Peyer's patch (tissue), 4 donors: ENCODE results near the gene ZNF534. TPM values are rescaled to one million over a fixed set of nuclear protein-coding genes. Genes with fewer than 3 reads are reported as not detected.

Experiments used
- DNase-seq, 3 donors: peaks; one replicate each; pipeline ENCODE4 v3.0.0-alpha.2; 2017 to 2019
- H3K27ac ChIP-seq, 4 donors: fragments of 200-600 bp; sonication (generic); one replicate each; pipeline ENCODE4 v1.5.1; 2016 to 2019
- H3K27me3 ChIP-seq, 2 donors: fragments of 200-600 bp; sonication (generic); one replicate each; pipeline ENCODE4 v1.5.1; 2019
- H3K36me3 ChIP-seq, 3 donors: fragments of 200-600 bp; sonication (generic); one replicate each; pipeline ENCODE4 v1.5.1; 2016 to 2019
- H3K4me1 ChIP-seq, 4 donors: fragments of 200-600 bp; sonication (generic); one replicate each; pipeline ENCODE4 v1.5.1; 2016 to 2019
- H3K4me3 ChIP-seq, 4 donors: fragments of 200-600 bp; sonication (generic); 1 replicate in 3 of 4; 2 replicates in 1 of 4; pipeline ENCODE4 v1.5.1; 2016 to 2019; ENCODE audit warnings: mild to moderate bottlenecking in 1 of 4
- H3K9me3 ChIP-seq, 4 donors: fragments of 200-600 bp; sonication (generic); one replicate each; pipeline ENCODE4 v1.5.1; 2016 to 2019; ENCODE audit warnings: mild to moderate bottlenecking in 1 of 4
- POLR2A ChIP-seq, 2 donors: fragments of 450-650 bp; IDR thresholded peaks; one replicate each; pipeline ENCODE4 v1.5.1; 2017; ENCODE audit warnings: antibody characterized with exemption in 2 of 2, mild to moderate bottlenecking in 2 of 2, moderate library complexity in 2 of 2
- total RNA-seq, 4 donors: library from RNA; depleted of rRNA; stranded (reverse); fragments of >200 nt; gene quantifications; one replicate each; pipeline ENCODE4 v1.1.0, GENCODE V29; 2016
- TF ChIP-seq, protein P1 (sequence below), 6 experiments: fragments of 450-650 bp in 4 of 6; fragments of 200-600 bp in 2 of 6; sonication (generic) in 1 of 6; IDR thresholded peaks; one replicate each; pipeline ENCODE4 v1.5.1; 2017 to 2019; ENCODE audit warnings: antibody characterized with exemption in 6 of 6, mild to moderate bottlenecking in 3 of 6, moderate library complexity in 1 of 6

The ZNF534 gene
- total RNA-seq = not detected

- no peaks in the 10 kb centered on the region for H3K36me3 ChIP-seq
- TF ChIP-seq, protein P1, sequence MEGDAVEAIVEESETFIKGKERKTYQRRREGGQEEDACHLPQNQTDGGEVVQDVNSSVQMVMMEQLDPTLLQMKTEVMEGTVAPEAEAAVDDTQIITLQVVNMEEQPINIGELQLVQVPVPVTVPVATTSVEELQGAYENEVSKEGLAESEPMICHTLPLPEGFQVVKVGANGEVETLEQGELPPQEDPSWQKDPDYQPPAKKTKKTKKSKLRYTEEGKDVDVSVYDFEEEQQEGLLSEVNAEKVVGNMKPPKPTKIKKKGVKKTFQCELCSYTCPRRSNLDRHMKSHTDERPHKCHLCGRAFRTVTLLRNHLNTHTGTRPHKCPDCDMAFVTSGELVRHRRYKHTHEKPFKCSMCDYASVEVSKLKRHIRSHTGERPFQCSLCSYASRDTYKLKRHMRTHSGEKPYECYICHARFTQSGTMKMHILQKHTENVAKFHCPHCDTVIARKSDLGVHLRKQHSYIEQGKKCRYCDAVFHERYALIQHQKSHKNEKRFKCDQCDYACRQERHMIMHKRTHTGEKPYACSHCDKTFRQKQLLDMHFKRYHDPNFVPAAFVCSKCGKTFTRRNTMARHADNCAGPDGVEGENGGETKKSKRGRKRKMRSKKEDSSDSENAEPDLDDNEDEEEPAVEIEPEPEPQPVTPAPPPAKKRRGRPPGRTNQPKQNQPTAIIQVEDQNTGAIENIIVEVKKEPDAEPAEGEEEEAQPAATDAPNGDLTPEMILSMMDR (IDR thresholded peaks at IDR 0.05) = no peak
- no peak for TF ChIP-seq POLR2A (IDR thresholded peaks at IDR 0.05)
- H3K4me1 ChIP-seq = no peaks in the 10 kb centered on the region
- H3K27ac ChIP-seq = no peak within 1 kb of the TSS
- no peak for DNase-seq
- peaks cover 0 to 35% (median 11%) of the 10 kb centered on the region in 4 donors for H3K9me3 ChIP-seq
- H3K4me3 ChIP-seq = no peak within 1 kb of the TSS
- H3K27me3 ChIP-seq = no peaks in the 10 kb centered on the region
These were observed at the start of gene ZNF534 for GRCh38 chr19:52428937-52429336. ZNF534 (plus strand) TSS chr19:52429148; CDS start chr19:52431475, 2,327 bp downstream.

DNA sequence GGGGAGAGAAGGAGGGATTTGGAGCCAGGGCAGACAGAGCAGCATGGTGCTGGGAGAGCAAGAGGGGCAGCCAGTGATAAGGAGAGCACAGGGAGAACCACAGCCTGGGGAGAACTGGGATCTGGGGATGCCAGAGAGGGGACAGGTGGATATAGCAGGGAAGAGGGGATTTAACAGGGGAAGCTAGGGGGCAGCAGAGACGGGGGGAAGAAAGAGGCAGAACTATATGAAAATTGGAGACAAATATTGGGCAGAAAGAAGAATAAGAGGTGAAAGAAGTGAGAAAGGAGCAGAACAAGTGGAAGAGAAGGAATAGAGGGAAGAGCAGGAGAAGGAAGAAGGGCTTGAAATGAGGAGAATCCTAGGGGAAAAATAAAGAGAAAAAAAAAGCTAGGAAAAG lies 37.8 kb upstream of the ZNF534 start:
- H3K36me3 ChIP-seq = peaks cover 0 to 6% (median 0%) of the 10 kb centered on the region in 3 donors
- no peak for TF ChIP-seq POLR2A (IDR thresholded peaks at IDR 0.05)
- TF ChIP-seq, protein P1 (IDR thresholded peaks at IDR 0.05) = no peak
- no peak for DNase-seq
- H3K27ac ChIP-seq = no peak overlapping the region
- H3K9me3 ChIP-seq = peaks cover 0 to 73% (median 8%) of the 10 kb centered on the region in 4 donors
- H3K27me3 ChIP-seq = no peaks in the 10 kb centered on the region
- H3K4me1 ChIP-seq = no peaks in the 10 kb centered on the region
- no peak overlapping the region for H3K4me3 ChIP-seq

DNA sequence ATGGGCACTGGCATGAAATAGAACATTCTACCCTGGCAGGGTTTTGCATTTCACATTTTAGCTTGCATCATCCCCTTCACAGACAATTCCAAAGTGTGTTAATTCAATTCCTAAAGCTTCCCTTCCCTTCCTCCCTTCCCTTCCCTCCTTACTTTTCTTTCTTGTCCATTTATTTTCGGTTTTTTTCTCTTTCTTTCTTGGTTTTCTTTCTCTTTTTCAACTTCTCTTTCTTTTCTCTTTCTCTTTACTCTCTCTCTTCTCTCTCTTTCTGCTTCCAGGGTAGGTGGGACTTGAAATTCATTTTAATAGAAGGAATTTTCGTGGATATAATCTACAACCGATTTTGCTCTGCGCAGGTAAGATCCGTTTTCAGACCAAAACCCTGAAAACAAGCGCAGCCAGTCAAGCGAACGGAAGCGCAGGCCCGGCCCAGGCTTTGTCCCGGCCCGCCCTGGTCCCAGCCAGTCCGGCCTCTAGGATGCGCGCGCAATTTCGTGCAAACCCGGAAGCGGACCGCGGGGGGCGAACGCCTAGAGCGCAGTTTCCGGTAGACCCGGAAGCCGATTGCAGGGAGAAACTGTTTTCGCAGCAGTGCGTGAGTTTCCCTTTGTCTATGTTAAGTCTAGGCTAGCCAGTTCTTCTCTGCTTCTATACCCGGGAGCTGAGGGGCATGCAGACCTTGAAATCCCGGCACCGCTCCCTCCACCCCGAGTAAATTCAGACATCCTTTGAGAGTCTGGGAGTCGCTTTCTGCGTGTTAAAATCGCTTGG lies 31.5 kb upstream of the ZNF534 start, which contains the start of gene ZNF528:
TSS of gene ZNF528 (plus strand) at position 540 of the 771 bp plus-strand sequence. CDS start 4,165 bp downstream, outside the sequence.
- peaks cover 0 to 28% (median 0%) of the 10 kb centered on the region in 3 donors for H3K36me3 ChIP-seq

GRCh38 chr19:52398081-52398441 lies 30.9 kb upstream of the ZNF534 start:
- DNase-seq = no peak
- no peak for TF ChIP-seq POLR2A (IDR thresholded peaks at IDR 0.05)
- TF ChIP-seq, protein P1 (IDR thresholded peaks at IDR 0.05) = no peak
- peak overlapping the region; percentile 60 to 79 (median 66) for H3K4me3 ChIP-seq

More for the DNA sequence above, 31.5 kb upstream of the ZNF534 start, which contains the start of gene ZNF528:
- Histone ChIP-seq H3K27ac (peak within 1 kb of the TSS; percentile 61 to 71 (median 66)), H3K4me3 (peak within 1 kb of the TSS; percentile 60 to 79 (median 66)), H3K27me3 (no peaks in the 10 kb centered on the region), H3K9me3 (peaks cover 0 to 27% (median 5%) of the 10 kb centered on the region in 4 donors), H3K4me1 (peaks cover 0 to 15% (median 5%) of the 10 kb centered on the region in 4 donors)
- DNase-seq = peak; percentile 90 to 98 (median 96)
- TF ChIP-seq POLR2A (IDR thresholded peaks at IDR 0.05) = peak; percentile 45 to 48
- TF ChIP-seq, protein P1 (IDR thresholded peaks at IDR 0.05) = no peak

DNA sequence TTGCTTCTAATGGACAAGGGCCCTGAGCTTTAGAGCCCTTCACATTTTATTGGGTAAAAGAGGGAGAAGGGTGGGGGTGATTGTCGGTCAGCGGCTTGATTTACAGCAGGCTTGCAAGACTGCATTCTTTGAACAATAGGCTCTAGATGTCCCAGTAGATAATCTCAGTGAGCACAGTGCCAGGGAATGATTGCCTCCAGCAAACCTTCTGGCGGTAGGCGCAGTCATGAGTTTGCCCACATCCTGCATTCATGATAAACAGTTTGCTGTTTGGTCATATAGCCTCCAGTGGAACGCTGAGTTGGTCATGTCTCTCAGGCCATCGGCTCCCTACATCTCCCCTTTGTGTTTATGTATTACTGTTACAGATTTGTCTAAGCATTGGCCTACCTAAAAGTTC lies 18.7 kb upstream of the ZNF534 start:
- Histone ChIP-seq H3K27me3 (no peaks in the 10 kb centered on the region), H3K27ac (no peak overlapping the region), H3K9me3 (peaks cover 0 to 69% (median 29%) of the 10 kb centered on the region in 4 donors), H3K4me1 (no peaks in the 10 kb centered on the region), H3K4me3 (no peak overlapping the region), H3K36me3 (peaks cover 0 to 89% (median 3%) of the 10 kb centered on the region in 3 donors)
- TF ChIP-seq, protein P1 (IDR thresholded peaks at IDR 0.05) = no peak
- TF ChIP-seq POLR2A (IDR thresholded peaks at IDR 0.05) = no peak
- DNase-seq = no peak

More at GRCh38 chr19:52398081-52398441, 30.9 kb upstream of the ZNF534 start:
- peaks cover 0 to 34% (median 0%) of the 10 kb centered on the region in 3 donors for H3K36me3 ChIP-seq
- no peaks in the 10 kb centered on the region for H3K27me3 ChIP-seq
- H3K4me1 ChIP-seq = peaks cover 0 to 15% (median 5%) of the 10 kb centered on the region in 4 donors
- peaks cover 0 to 25% (median 5%) of the 10 kb centered on the region in 4 donors for H3K9me3 ChIP-seq
- H3K27ac ChIP-seq = peak overlapping the region; percentile 61 to 71 (median 66)
